Activated naive CD4-positive, alpha-beta T cell treated with anti-CD3 and anti-CD28 coated beads, Interleukin-2, amount 50 U/mL, for 24 hours (primary cell): Measurements from ENCODE around the gene PRODH2.
A peak's percentile ranks its signal among the peaks of the same experiment; 100 is the strongest.
"Not testable (repeated sequence)": the region's sequence is repeated elsewhere in the genome, so short reads cannot be mapped to it uniquely, and the experiment has no call there.

Source experiments
- H3K27ac Mint-ChIP-seq: one replicate; pipeline ENCODE4 v1.8.0; 2021; ENCODE audit warnings: mild to moderate bottlenecking, mixed read lengths
- H3K27me3 Mint-ChIP-seq: one replicate; pipeline ENCODE4 v1.8.0; 2021; ENCODE audit warnings: mixed read lengths
- H3K36me3 Mint-ChIP-seq: one replicate; pipeline ENCODE4 v1.8.0; 2021; ENCODE audit warnings: mixed read lengths
- H3K4me1 Mint-ChIP-seq: one replicate; pipeline ENCODE4 v1.8.0; 2021; ENCODE audit warnings: mixed read lengths
- H3K4me3 Mint-ChIP-seq: one replicate; pipeline ENCODE4 v1.8.0; 2021; ENCODE audit warnings: mild to moderate bottlenecking, mixed read lengths
- H3K9me3 Mint-ChIP-seq: one replicate; pipeline ENCODE4 v1.8.0; 2021; ENCODE audit warnings: mixed read lengths

Gene PRODH2

GRCh38 chr19:35816846-35817245 is 4.2 kb upstream of the PRODH2 start:
- no peak overlapping the region for H3K27ac Mint-ChIP-seq
- peaks cover 7% of the 10 kb centered on the region for H3K27me3 Mint-ChIP-seq
- H3K4me3 Mint-ChIP-seq, result no peak overlapping the region
- no peaks in the 10 kb centered on the region for H3K36me3 Mint-ChIP-seq
- no peaks in the 10 kb centered on the region for H3K4me1 Mint-ChIP-seq
- no peaks in the 10 kb centered on the region for H3K9me3 Mint-ChIP-seq

- Mint-ChIP-seq H3K27ac (no peak overlapping the region), H3K27me3 (peaks cover 7% of the 10 kb centered on the region), H3K9me3 (no peaks in the 10 kb centered on the region), H3K36me3 (no peaks in the 10 kb centered on the region), H3K4me3 (no peak overlapping the region), H3K4me1 (no peaks in the 10 kb centered on the region)
Measured at GRCh38 chr19:35816262-35816661, 3.6 kb upstream of the PRODH2 start.

- no peak overlapping the region for H3K27ac Mint-ChIP-seq
- H3K4me1 Mint-ChIP-seq, result no peaks in the 10 kb centered on the region
- H3K4me3 Mint-ChIP-seq, result no peak overlapping the region
- H3K27me3 Mint-ChIP-seq, result peaks cover 7% of the 10 kb centered on the region
- no peaks in the 10 kb centered on the region for H3K36me3 Mint-ChIP-seq
- no peaks in the 10 kb centered on the region for H3K9me3 Mint-ChIP-seq
Measured at GRCh38 chr19:35813043-35813890, 622 bp upstream of the PRODH2 start.

GRCh38 chr19:35811317-35812219 is 1.1 kb downstream of the PRODH2 start:
- no peak overlapping the region for H3K27ac Mint-ChIP-seq
- H3K36me3 Mint-ChIP-seq, result no peaks in the 10 kb centered on the region
- H3K27me3 Mint-ChIP-seq, result peaks cover 5% of the 10 kb centered on the region
- H3K4me3 Mint-ChIP-seq, result no peak overlapping the region
- H3K4me1 Mint-ChIP-seq, result no peaks in the 10 kb centered on the region
- H3K9me3 Mint-ChIP-seq, result no peaks in the 10 kb centered on the region

GRCh38 chr19:35807633-35808032 is 5.0 kb downstream of the PRODH2 start:
- Mint-ChIP-seq H3K4me3 (no peak overlapping the region), H3K36me3 (no peaks in the 10 kb centered on the region), H3K9me3 (no peaks in the 10 kb centered on the region), H3K4me1 (no peaks in the 10 kb centered on the region), H3K27ac (no peak overlapping the region), H3K27me3 (peaks cover 3% of the 10 kb centered on the region)

- Mint-ChIP-seq H3K9me3 (no peaks in the 10 kb centered on the region), H3K36me3 (peaks cover 1% of the 10 kb centered on the region), H3K27ac (no peak overlapping the region), H3K4me3 (no peak overlapping the region), H3K27me3 (peaks cover 3% of the 10 kb centered on the region), H3K4me1 (no peaks in the 10 kb centered on the region)
Measured at GRCh38 chr19:35806597-35806996, 6.0 kb downstream of the PRODH2 start.

- peaks cover 1% of the 10 kb centered on the region for H3K36me3 Mint-ChIP-seq
- no peaks in the 10 kb centered on the region for H3K4me1 Mint-ChIP-seq
- no peaks in the 10 kb centered on the region for H3K9me3 Mint-ChIP-seq
- peak overlapping the region; percentile 30 for H3K27ac Mint-ChIP-seq
- H3K27me3 Mint-ChIP-seq, result no peaks in the 10 kb centered on the region
- H3K4me3 Mint-ChIP-seq, result no peak overlapping the region
Measured at GRCh38 chr19:35805526-35806102, 7.0 kb downstream of the PRODH2 start.

GRCh38 chr19:35801828-35802227 is 10.8 kb downstream of the PRODH2 start:
- Mint-ChIP-seq H3K27me3 (peaks cover 10% of the 10 kb centered on the region), H3K36me3 (peaks cover 1% of the 10 kb centered on the region), H3K4me3 (no peak overlapping the region), H3K4me1 (no peaks in the 10 kb centered on the region), H3K27ac (no peak overlapping the region), H3K9me3 (no peaks in the 10 kb centered on the region)

- Mint-ChIP-seq H3K36me3 (peaks cover 1% of the 10 kb centered on the region), H3K4me1 (no peaks in the 10 kb centered on the region), H3K27me3 (peaks cover 14% of the 10 kb centered on the region), H3K4me3 (no peak overlapping the region), H3K9me3 (no peaks in the 10 kb centered on the region), H3K27ac (no peak overlapping the region)
Measured at GRCh38 chr19:35797663-35798062, 15.0 kb downstream of the PRODH2 start.

GRCh38 chr19:35796645-35797542 is 15.8 kb downstream of the PRODH2 start:
- Mint-ChIP-seq H3K9me3 (no peaks in the 10 kb centered on the region), H3K27ac (no peak overlapping the region), H3K4me1 (no peaks in the 10 kb centered on the region), H3K4me3 (no peak overlapping the region), H3K27me3 (peaks cover 14% of the 10 kb centered on the region), H3K36me3 (peaks cover 1% of the 10 kb centered on the region)

- H3K4me1 Mint-ChIP-seq, H3K36me3 Mint-ChIP-seq, H3K4me3 Mint-ChIP-seq, H3K27ac Mint-ChIP-seq, H3K9me3 Mint-ChIP-seq: not testable (repeated sequence)
- peaks cover 14% of the 10 kb centered on the region for H3K27me3 Mint-ChIP-seq
Measured at GRCh38 chr19:35795564-35795963, 17.1 kb downstream of the PRODH2 start.

GRCh38 chr19:35793381-35794165 is 19.1 kb downstream of the PRODH2 start:
- H3K4me3 Mint-ChIP-seq, result no peak overlapping the region
- H3K36me3 Mint-ChIP-seq, result no peaks in the 10 kb centered on the region
- no peaks in the 10 kb centered on the region for H3K9me3 Mint-ChIP-seq
- H3K27me3 Mint-ChIP-seq, result peaks cover 12% of the 10 kb centered on the region
- no peak overlapping the region for H3K27ac Mint-ChIP-seq
- no peaks in the 10 kb centered on the region for H3K4me1 Mint-ChIP-seq

- peaks cover 10% of the 10 kb centered on the region for H3K27me3 Mint-ChIP-seq
Measured at GRCh38 chr19:35792888-35793287, 19.8 kb downstream of the PRODH2 start.

GRCh38 chr19:35792312-35792711 is 20.3 kb downstream of the PRODH2 start:
- Mint-ChIP-seq H3K4me1 (no peaks in the 10 kb centered on the region), H3K9me3 (no peaks in the 10 kb centered on the region), H3K27ac (no peak overlapping the region), H3K36me3 (no peaks in the 10 kb centered on the region), H3K27me3 (peaks cover 9% of the 10 kb centered on the region), H3K4me3 (no peak overlapping the region)

More at GRCh38 chr19:35792888-35793287, 19.8 kb downstream of the PRODH2 start:
- no peaks in the 10 kb centered on the region for H3K4me1 Mint-ChIP-seq
- H3K9me3 Mint-ChIP-seq, result no peaks in the 10 kb centered on the region
- H3K27ac Mint-ChIP-seq, result no peak overlapping the region
- H3K4me3 Mint-ChIP-seq, result no peak overlapping the region
- no peaks in the 10 kb centered on the region for H3K36me3 Mint-ChIP-seq
